Rectal smooth muscle tissue (tissue), 1 donor: Measurements from ENCODE around the gene APBB2.
"Not testable (repeated sequence)": the region's sequence is repeated elsewhere in the genome, so short reads cannot be mapped to it uniquely, and the experiment has no call there.

Experiments used
- H3K27ac ChIP-seq: one replicate; pipeline ENCODE4 v1.7.0; 2013; ENCODE audit warnings: low read depth, low read length, inconsistent platforms
- H3K27me3 ChIP-seq: one replicate; pipeline ENCODE4 v1.7.0; 2013; ENCODE audit warnings: low read length; ENCODE audit not compliant: control insufficient read depth, insufficient read depth
- H3K36me3 ChIP-seq: one replicate; pipeline ENCODE4 v1.7.0; 2013; ENCODE audit warnings: low read length; ENCODE audit not compliant: control insufficient read depth, insufficient read depth
- H3K4me1 ChIP-seq: one replicate; pipeline ENCODE4 v1.7.0; 2013; ENCODE audit warnings: low read length; ENCODE audit not compliant: control insufficient read depth, insufficient read depth
- H3K4me3 ChIP-seq: one replicate; pipeline ENCODE4 v1.7.0; 2013; ENCODE audit warnings: low read length
- H3K9ac ChIP-seq: one replicate; pipeline ENCODE4 v1.7.0; 2013; ENCODE audit warnings: low read length

APBB2 gene

DNA sequence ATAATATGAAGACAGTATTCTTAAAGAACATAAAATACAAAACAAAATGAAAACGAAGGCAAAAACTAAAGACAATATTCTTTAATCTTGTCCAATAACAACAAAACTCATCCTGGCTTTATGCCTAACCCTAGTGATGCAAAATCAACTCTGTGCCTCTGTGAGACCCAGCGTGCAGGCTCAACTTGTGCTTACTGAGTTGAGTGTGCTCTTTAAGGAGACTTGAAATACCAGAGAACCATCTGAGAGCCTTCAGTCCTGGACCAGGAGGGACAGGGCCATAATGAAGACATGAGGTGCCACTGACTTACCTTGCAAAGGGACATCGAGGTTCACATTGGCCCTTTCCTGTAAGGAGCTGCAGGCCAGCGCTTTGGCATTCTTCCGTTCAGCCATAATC, 387.5 kb downstream of the APBB2 start:
- Histone ChIP-seq H3K9ac (no peak overlapping the region), H3K4me1 (no peaks in the 10 kb centered on the region), H3K36me3 (peaks cover 8% of the 10 kb centered on the region), H3K4me3 (no peak overlapping the region), H3K27ac (no peak overlapping the region), H3K27me3 (no peaks in the 10 kb centered on the region)

GRCh38 chr4:40825014-40825838, 389.1 kb downstream of the APBB2 start:
- peak overlapping the region; percentile 27 for H3K27ac ChIP-seq
- H3K4me1 ChIP-seq: no peaks in the 10 kb centered on the region
- H3K4me3 ChIP-seq: no peak overlapping the region
- no peak overlapping the region for H3K9ac ChIP-seq
- peaks cover 8% of the 10 kb centered on the region for H3K36me3 ChIP-seq
- no peaks in the 10 kb centered on the region for H3K27me3 ChIP-seq

DNA sequence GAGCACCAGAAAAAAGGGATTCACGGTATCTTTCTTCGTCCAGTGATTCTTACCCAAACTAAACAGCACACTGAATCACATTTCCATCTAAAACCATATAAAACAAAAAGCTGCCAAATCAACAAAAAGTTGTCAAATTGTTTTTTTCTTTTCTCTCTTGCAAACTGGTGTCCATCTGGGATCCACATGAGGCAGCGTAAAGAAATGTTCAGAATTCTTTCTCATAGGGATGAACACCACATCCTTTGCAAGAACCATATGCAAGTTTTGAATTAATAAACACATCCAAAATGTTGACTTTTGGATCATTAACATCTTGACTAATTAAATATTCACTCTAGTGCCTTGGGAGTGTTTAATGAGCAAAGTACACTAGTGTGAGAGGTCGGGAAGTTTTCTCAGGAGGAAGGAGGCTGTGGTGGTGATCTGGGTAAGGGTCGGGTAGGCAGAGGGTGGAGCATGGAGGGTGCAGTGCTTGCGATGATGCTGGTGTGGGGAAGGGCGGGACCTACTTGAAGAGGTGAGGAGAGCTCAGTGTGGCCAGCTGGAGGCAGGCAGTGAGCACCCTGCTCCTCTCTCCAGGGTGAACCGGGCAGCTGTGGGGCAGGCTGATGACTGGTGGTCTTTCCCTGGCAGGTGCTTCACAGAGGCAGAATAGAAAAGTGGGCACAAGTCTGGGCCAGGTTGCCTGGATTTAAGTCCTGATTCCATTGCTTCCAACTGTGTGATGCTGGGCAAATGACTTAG, 391.7 kb downstream of the APBB2 start:
- no peak overlapping the region for H3K4me3 ChIP-seq
- no peak overlapping the region for H3K27ac ChIP-seq
- H3K27me3 ChIP-seq: no peaks in the 10 kb centered on the region
- peaks cover 8% of the 10 kb centered on the region for H3K36me3 ChIP-seq
- H3K4me1 ChIP-seq: no peaks in the 10 kb centered on the region
- no peak overlapping the region for H3K9ac ChIP-seq

- H3K36me3 ChIP-seq: peaks cover 14% of the 10 kb centered on the region
- no peak overlapping the region for H3K27ac ChIP-seq
- H3K4me1 ChIP-seq: no peaks in the 10 kb centered on the region
- no peak overlapping the region for H3K9ac ChIP-seq
- no peaks in the 10 kb centered on the region for H3K27me3 ChIP-seq
- H3K4me3 ChIP-seq: no peak overlapping the region
These were observed 394.2 kb downstream of the APBB2 start for GRCh38 chr4:40820101-40820500.

- not testable (repeated sequence) for H3K27ac ChIP-seq, H3K4me1 ChIP-seq, H3K27me3 ChIP-seq, H3K4me3 ChIP-seq, H3K9ac ChIP-seq
- H3K36me3 ChIP-seq: peaks cover 14% of the 10 kb centered on the region
These were observed 397.2 kb downstream of the APBB2 start for GRCh38 chr4:40817157-40817556.

DNA sequence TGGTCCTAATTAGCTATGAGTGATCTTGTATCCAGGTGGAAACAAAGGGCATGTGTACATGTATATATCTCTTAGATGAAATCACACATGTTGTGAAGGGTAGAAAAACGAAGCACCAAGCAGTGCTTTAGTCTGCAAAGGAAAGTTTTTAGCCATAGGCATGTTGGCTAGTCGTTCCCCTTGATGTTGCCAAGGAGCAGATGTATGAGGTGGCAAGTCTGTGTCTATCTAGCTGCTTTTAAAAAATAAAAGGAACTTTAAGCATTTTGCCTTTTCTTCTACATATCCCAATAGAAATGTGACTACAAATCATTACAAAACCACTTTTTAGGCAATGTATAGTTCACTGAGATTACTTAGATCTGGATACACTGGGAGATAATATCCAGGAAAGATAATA, 401.5 kb downstream of the APBB2 start:
- no peaks in the 10 kb centered on the region for H3K4me1 ChIP-seq
- H3K9ac ChIP-seq: no peak overlapping the region
- no peak overlapping the region for H3K27ac ChIP-seq
- peaks cover 14% of the 10 kb centered on the region for H3K36me3 ChIP-seq
- H3K4me3 ChIP-seq: no peak overlapping the region
- no peaks in the 10 kb centered on the region for H3K27me3 ChIP-seq

DNA sequence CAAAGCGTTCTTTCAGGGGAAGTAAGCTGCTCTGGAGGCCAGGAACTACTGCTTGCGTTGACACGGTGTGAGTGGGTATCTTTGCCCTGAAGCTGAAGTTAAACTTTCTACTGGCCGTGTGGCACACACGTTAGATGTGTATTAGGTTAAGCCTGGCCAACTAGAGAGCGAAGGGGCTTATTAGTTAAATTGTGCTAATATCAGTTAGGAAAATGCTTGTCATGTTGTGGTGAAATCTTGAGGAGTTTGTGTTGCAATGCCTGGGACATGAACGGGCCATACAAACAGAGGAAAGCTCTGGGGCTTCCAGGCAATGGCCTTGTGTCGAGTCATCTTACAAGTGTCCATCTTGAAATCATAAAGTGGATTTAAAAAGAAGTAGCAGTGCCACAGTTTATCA, 402.0 kb downstream of the APBB2 start:
- Histone ChIP-seq H3K27ac (no peak overlapping the region), H3K9ac (no peak overlapping the region), H3K4me3 (no peak overlapping the region), H3K27me3 (no peaks in the 10 kb centered on the region), H3K36me3 (peaks cover 14% of the 10 kb centered on the region), H3K4me1 (no peaks in the 10 kb centered on the region)

- H3K36me3 ChIP-seq: peaks cover 14% of the 10 kb centered on the region
- no peak overlapping the region for H3K27ac ChIP-seq
- H3K4me1 ChIP-seq: no peaks in the 10 kb centered on the region
- no peaks in the 10 kb centered on the region for H3K27me3 ChIP-seq
- no peak overlapping the region for H3K9ac ChIP-seq
- H3K4me3 ChIP-seq: no peak overlapping the region
These were observed 402.4 kb downstream of the APBB2 start for GRCh38 chr4:40811956-40812355.

GRCh38 chr4:40808926-40809457, 405.4 kb downstream of the APBB2 start:
- Histone ChIP-seq H3K4me3 (no peak overlapping the region), H3K9ac (no peak overlapping the region), H3K27me3 (no peaks in the 10 kb centered on the region), H3K4me1 (no peaks in the 10 kb centered on the region), H3K36me3 (peaks cover 1% of the 10 kb centered on the region), H3K27ac (no peak overlapping the region)

- H3K36me3 ChIP-seq: no peaks in the 10 kb centered on the region
- H3K4me3 ChIP-seq: no peak overlapping the region
- H3K9ac ChIP-seq: no peak overlapping the region
- H3K27me3 ChIP-seq: no peaks in the 10 kb centered on the region
- H3K27ac ChIP-seq: no peak overlapping the region
- no peaks in the 10 kb centered on the region for H3K4me1 ChIP-seq
These were observed 409.7 kb downstream of the APBB2 start for GRCh38 chr4:40804598-40804997.

DNA sequence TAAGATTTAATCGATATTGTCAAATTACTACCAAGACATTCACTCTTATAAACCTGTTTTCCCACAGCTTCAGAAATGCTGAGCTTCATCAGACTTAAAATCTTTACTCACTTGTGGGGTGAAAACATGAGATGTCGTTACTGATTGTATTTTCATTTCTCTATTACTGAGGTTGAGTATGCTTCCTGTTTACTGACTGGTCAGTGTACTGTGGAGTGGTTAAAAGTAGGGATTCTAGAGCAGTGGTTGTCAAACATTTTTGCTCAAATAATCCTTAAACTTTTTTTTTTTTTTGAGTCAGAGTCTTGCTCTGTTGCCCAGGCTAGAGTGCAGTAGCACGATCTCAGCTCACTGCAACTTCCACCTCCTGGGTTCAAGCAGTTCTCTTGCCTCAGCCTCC, 414.3 kb downstream of the APBB2 start:
- Histone ChIP-seq H3K9ac (no peak overlapping the region), H3K4me3 (no peak overlapping the region), H3K36me3 (no peaks in the 10 kb centered on the region), H3K27me3 (no peaks in the 10 kb centered on the region), H3K4me1 (no peaks in the 10 kb centered on the region), H3K27ac (no peak overlapping the region)

- Histone ChIP-seq H3K9ac (no peak overlapping the region), H3K4me1 (no peaks in the 10 kb centered on the region), H3K4me3 (no peak overlapping the region), H3K27ac (no peak overlapping the region), H3K36me3 (no peaks in the 10 kb centered on the region), H3K27me3 (no peaks in the 10 kb centered on the region)
These were observed 424.6 kb downstream of the APBB2 start for GRCh38 chr4:40789771-40790170.
